GM21423 (cell line): ENCODE results near the gene TECTA.
"Not testable (repeated sequence)": the region's sequence is repeated elsewhere in the genome, so short reads cannot be mapped to it uniquely, and the experiment has no call there.

ENCODE experiments used
- ATAC-seq: cut with Tn5 transposase; IDR thresholded peaks from one replicate; pipeline ENCODE4 v1.9.1; 2021; ENCODE audit warnings: mild to moderate bottlenecking, moderate library complexity; ENCODE audit not compliant: unreplicated experiment

Gene TECTA

GRCh38 chr11:121089566-121089965 lies 11.5 kb upstream of the TECTA start:
- no peak for ATAC-seq

GRCh38 chr11:121090145-121090721 lies 10.8 kb upstream of the TECTA start:
- no peak for ATAC-seq

GRCh38 chr11:121091492-121092152 lies 9.4 kb upstream of the TECTA start:
- no peak for ATAC-seq

GRCh38 chr11:121095561-121095960 lies 5.5 kb upstream of the TECTA start:
- ATAC-seq = no peak

- ATAC-seq = no peak
Measured at GRCh38 chr11:121099364-121099763, 1.7 kb upstream of the TECTA start.

- ATAC-seq = no peak
Measured at GRCh38 chr11:121099885-121100284, 1.2 kb upstream of the TECTA start.

- ATAC-seq = no peak
Measured at GRCh38 chr11:121104312-121104762, 3.3 kb downstream of the TECTA start.

GRCh38 chr11:121105063-121105480 lies 4.0 kb downstream of the TECTA start:
- ATAC-seq = no peak

GRCh38 chr11:121105481-121106195 lies 4.6 kb downstream of the TECTA start:
- ATAC-seq = no peak

- ATAC-seq = no peak
Measured at GRCh38 chr11:121106812-121107211, 5.8 kb downstream of the TECTA start.

GRCh38 chr11:121108413-121108812 lies 7.4 kb downstream of the TECTA start:
- ATAC-seq = no peak

- no peak for ATAC-seq
Measured at GRCh38 chr11:121109471-121109870, 8.4 kb downstream of the TECTA start.

GRCh38 chr11:121109916-121110586 lies 9.0 kb downstream of the TECTA start:
- ATAC-seq = no peak

GRCh38 chr11:121110871-121111724 lies 10.1 kb downstream of the TECTA start:
- ATAC-seq = no peak

GRCh38 chr11:121112498-121113455 lies 11.7 kb downstream of the TECTA start:
- ATAC-seq = no peak

GRCh38 chr11:121113611-121114010 lies 12.6 kb downstream of the TECTA start:
- no peak for ATAC-seq

GRCh38 chr11:121115024-121115423 lies 14.0 kb downstream of the TECTA start:
- ATAC-seq = not testable (repeated sequence)

- ATAC-seq = no peak
Measured at GRCh38 chr11:121117788-121118187, 16.7 kb downstream of the TECTA start.

GRCh38 chr11:121119440-121119839 lies 18.4 kb downstream of the TECTA start:
- ATAC-seq = no peak
